NCI-H2227 (cell line): Measurements from ENCODE around the gene TMEM41B.
"Not testable (repeated sequence)": the region's sequence is repeated elsewhere in the genome, so short reads cannot be mapped to it uniquely, and the experiment has no call there.

Experiments used
- DNase-seq: peaks from one replicate; lab custom pipeline; 2025; ENCODE audit not compliant: unreplicated experiment; lab: John Stamatoyannopoulos, UW

Gene TMEM41B, protein sequence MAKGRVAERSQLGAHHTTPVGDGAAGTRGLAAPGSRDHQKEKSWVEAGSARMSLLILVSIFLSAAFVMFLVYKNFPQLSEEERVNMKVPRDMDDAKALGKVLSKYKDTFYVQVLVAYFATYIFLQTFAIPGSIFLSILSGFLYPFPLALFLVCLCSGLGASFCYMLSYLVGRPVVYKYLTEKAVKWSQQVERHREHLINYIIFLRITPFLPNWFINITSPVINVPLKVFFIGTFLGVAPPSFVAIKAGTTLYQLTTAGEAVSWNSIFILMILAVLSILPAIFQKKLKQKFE

DNA sequence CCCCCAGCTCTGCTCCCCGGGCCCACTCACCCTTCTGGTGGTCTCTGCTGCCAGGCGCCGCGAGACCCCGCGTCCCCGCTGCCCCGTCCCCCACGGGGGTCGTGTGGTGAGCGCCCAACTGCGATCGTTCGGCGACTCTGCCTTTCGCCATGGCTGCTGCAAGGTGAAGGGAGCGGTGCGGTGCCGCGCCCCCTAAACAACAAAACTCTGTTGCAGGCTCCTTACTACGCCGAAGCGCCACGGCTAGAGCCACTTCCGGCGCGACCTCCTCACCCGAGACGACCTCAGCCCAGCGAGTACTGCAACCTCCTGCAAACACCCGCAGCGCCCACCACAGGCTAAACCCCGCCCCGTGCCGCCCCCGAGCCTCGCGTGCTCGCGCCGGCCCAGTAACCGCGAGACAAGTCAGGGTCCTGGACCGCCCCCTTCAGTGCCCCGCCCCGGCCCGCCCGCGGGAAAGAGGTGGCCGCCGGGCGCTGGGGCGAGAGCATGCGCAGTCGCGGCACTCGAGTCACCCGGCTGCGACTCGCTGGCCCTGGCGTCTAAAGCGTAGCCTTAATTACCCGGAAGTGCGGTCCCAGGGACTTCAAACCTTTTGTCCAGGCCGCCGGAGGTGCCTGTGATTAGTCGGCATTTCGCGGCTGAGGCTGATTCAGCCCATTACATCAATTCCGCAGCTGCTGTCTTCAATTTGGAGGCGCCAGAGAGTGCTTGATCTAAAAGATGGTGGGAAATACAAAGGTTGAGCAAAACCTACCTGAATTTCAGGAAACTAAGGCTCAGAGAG lies at the start of gene TMEM41B:
TSS of gene TMEM41B (minus strand) at position 303 of the 787 bp plus-strand sequence. CDS start at position 151, 152 bp downstream.
- peak; percentile 99 for DNase-seq

DNA sequence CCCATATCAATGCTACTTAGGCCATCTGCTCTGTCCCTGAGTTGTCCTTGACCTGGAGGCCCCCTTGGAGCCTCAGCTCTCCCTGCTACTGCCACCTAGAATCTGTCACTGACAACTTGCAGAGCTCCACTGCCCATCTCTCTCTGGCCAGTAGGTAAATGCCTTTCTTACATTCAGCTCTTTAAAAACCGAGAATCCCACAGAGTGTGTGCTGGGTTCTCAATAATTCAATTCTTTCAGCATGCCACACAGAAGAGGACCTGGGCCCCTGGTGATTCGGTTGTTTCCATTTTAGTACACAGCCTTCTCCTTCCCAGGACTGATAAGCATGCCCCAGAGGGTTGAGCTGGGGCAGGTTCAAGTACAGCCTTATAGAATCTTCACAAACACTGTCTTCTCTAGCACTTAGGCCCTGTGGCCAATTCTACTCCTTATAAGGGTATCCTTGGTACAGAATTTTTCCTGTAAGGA lies 48.0 kb upstream of the TMEM41B start:
- DNase-seq, result peak; percentile 36

DNA sequence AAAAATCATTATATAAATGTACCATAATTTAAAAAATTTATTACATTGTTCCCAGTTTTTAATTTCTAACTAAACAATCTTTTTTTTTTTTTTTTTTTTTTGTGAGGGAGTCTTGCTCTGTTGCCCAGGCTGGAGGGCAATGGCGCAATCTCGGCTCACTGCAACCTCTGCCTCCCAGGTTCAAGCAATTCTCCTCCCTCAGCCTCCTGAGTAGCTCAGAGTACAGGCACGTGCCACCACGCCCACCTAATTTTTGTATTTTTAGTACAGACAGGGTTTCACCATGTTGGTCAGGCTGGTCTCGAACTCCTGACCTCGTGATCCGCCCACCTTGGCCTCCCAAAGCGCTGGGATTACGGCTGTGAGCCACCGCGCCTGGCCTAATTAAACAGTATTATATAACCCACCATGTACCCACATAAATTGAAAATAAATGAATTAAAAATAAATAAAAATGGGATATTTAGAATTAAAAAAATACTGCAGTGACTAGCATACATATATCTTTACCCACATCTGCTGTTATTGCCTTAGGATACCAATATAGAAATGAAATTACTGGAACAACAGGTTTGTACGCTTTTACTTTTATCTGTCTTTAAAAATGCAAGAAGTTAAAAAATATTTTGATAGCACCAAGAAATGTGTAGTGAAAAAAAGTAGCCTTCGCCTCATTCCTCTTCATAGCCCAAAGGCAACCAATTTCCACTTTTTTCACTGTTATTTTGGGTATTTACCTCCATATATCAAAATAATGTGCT lies 46.6 kb upstream of the TMEM41B start:
- DNase-seq, result not testable (repeated sequence)

DNA sequence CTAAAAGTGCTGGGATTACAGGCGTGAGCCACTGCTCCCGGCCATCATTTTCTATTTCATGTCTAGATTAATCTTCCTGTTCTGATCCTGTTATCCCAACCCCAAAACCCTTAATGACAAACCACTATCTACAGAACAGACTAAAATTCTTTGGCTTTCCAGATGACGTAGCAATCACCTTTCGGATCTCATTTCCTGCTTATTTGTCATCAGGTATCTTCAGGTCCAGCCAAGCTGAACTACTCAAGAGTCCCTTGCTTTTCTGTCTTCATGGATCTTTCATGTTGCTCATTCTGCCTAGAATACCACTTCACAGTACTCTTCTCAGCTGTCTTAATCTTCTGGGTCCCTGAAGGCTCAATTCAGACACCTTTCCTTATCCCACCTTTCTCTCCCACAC lies 42.6 kb upstream of the TMEM41B start:
- DNase-seq, result no peak

GRCh38 chr11:9351321-9351881 lies 37.0 kb upstream of the TMEM41B start:
- no peak for DNase-seq

DNA sequence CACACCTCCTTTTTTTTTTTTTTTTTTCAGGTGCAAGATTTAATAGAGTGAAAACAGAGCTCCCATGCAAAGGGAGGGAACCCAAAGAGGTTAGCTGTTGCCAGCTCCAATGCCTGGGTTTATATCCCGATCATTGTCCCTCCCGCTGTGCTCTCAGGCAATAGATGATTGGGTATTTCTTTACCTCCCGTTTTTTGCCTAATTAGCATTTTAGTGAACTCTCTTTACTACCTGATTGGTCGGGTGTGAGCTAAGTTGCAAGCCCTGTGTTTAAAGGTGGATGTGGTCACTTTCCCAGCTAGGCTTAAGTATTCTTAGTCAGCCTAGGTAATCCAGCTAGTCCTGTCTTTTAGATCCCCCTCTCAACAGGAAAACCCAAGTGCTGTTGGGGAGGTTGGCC lies 33.4 kb upstream of the TMEM41B start:
- not testable (repeated sequence) for DNase-seq

- no peak for DNase-seq
These were observed 32.7 kb upstream of the TMEM41B start for GRCh38 chr11:9347100-9347499.

GRCh38 chr11:9344061-9344680 lies 29.8 kb upstream of the TMEM41B start:
- DNase-seq, result peak; percentile 12

DNA sequence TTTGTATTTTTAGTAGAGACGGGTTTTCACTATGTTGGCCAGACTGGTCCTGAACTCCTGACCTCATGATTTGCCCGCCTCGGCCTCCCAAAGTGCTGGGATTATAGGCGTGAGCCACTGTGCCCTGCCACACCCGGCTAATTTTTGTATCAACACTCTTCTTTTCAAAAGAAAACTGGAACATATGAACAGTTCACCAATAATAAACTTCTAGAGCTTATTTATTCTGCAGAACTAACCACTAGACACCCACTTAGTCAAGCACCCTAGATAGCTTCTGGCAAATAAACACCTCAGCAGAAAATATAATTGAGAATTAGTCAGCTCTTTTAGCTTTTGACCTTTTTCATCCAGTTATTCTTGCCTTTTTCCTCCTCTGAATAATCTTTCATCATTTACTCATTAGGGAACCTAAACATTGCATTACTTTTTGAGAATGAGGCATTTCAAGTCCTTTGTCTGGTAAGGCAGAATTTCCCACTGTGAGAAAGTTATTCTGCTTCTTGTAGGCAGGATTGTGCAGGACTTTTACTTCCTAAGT lies 27.3 kb upstream of the TMEM41B start:
- no peak for DNase-seq

DNA sequence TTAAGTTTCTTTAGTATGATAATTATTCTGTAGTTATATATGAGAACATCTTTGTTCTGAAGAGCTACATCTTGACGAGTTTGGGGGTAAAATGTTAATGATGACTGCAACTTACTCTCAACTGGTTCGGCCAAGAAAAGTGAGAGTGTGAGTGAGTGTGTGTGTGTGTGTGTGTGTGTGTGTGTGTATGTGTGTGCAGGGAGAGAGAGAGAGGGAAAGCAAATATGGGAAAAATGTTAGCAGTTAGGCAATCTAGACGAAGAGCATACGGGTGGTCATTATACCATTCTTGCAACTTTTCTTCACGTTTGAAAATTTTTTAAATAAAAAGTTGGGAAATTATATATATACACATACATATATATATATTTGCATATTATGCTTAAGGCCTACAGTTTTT lies 18.3 kb upstream of the TMEM41B start:
- no peak for DNase-seq

GRCh38 chr11:9330387-9331384 lies 16.3 kb upstream of the TMEM41B start:
- no peak for DNase-seq

- DNase-seq, result no peak
These were observed 5.7 kb upstream of the TMEM41B start for GRCh38 chr11:9320047-9320446.

- peak; percentile 61 for DNase-seq
These were observed 5.1 kb upstream of the TMEM41B start for GRCh38 chr11:9319377-9320001.

DNA sequence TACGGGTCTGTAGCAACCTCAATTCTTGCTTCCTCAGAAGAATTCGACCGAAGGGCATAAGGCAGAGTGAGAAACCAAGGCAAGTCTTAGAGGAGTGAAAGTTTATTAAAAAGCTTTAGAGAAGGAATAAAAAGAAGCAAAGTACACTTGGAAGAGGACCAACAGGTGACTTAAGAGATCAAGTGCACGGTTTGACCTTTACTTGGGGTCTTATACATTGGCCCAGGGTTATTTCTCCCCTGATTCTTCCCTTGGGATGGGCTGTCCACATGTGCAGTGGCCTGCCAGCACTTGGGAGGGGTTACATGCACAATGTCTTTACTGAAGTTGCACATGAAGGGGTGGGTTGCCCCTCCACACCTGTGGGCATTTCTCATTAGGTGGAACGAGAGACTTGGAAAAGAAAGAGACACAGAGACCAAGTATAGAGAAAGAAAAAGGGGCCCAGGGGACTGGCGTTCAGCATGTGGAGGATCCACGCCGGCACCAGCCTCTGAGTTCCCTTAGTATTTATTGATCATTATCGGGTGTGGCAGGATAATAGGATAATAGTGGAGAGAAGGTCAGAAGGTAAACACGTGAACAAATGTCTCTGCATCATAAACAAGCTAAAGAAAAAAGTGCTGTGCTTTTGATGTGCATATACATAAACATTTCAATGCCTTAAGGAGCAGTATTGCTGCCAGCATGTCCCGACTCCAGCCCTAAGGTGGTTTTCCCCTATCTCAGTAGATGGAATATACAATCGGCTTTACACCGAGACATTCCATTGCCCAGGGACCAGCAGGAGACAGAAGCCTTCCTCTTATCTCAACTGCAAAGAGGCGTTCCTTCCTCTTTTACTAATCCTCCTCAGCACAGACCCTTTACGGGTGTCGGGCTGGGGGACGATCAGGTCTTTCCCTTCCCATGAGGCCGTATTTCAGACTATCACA lies 4.3 kb upstream of the TMEM41B start:
- DNase-seq, result not testable (repeated sequence)

DNA sequence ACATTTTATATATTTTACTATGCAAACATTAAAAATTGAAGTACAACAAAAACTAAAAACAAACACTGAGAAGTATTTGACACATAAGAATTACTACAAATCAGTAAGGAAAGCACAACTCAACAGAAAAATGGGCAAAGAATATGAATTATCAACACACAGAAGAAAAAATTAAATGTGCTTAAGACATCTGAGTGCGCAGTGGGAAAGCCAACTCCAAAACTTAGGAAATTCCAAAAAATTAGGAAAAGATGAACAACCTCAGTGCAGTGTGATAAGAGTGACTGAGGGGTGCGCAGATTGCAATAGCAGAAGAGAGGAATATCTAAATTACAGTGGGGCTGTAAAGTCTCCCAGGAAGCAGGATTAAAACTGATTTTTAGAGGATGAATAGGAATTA lies 1.9 kb upstream of the TMEM41B start:
- no peak for DNase-seq

GRCh38 chr11:9315078-9315688 lies 790 bp upstream of the TMEM41B start:
- DNase-seq, result peak; percentile 44

- DNase-seq, result peak; percentile 66
These were observed 624 bp downstream of the TMEM41B start for GRCh38 chr11:9313648-9314290.
